Adrenal gland (tissue), 12 donors: ENCODE results near the gene CKAP5. TPM values are rescaled to one million over a fixed set of nuclear protein-coding genes. Genes with fewer than 3 reads are reported as not detected.

Source experiments
- DNase-seq, 7 donors: peaks; one replicate each; pipeline ENCODE4 v3.0.0-alpha.2; 2019 to 2020
- H3K27ac ChIP-seq, 5 donors: fragments of 200-600 bp; sonication (generic) in 4 of 5; 1 replicate in 3 of 5; 2 replicates in 2 of 5; pipeline versions ENCODE4 v1.5.1 to v1.8.0; 2016 to 2020; ENCODE audit warnings: mild to moderate bottlenecking in 1 of 5
- H3K27me3 ChIP-seq: fragments of 200-600 bp; 2 replicates; pipeline ENCODE4 v1.8.0; 2021
- H3K36me3 ChIP-seq, 2 donors: fragments of 200-600 bp; replicated peaks in 1 of 2; 1 replicate in 1 of 2; 2 replicates in 1 of 2; pipeline versions ENCODE4 v1.5.1 to v1.8.0; 2018 to 2022
- H3K4me1 ChIP-seq, 2 donors: fragments of 200-600 bp; replicated peaks in 1 of 2; 1 replicate in 1 of 2; 2 replicates in 1 of 2; pipeline versions ENCODE4 v1.5.1 to v1.8.0; 2018 to 2021
- H3K4me3 ChIP-seq, 4 donors: fragments of 200-600 bp; sonication (generic) in 3 of 4; one replicate each; pipeline ENCODE4 v1.5.1; 2016 to 2018
- H3K9me3 ChIP-seq, 3 donors: fragments of 200-600 bp; sonication (generic) in 1 of 3; replicated peaks in 1 of 3; 1 replicate in 2 of 3; 2 replicates in 1 of 3; pipeline versions ENCODE4 v1.5.1 to v1.8.0; 2016 to 2021
- CTCF ChIP-seq, 6 experiments: fragments of 450-650 bp in 4 of 6; fragments of 200-600 bp in 2 of 6; sonication (generic) in 1 of 6; IDR thresholded peaks; 1 replicate in 5 of 6; 2 replicates in 1 of 6; pipeline versions ENCODE4 v1.5.1 to v1.8.0; 2016 to 2021; ENCODE audit warnings: antibody characterized with exemption in 6 of 6, mild to moderate bottlenecking in 2 of 6, moderate library complexity in 1 of 6
- POLR2A ChIP-seq, 2 donors: fragments of 450-650 bp; IDR thresholded peaks; one replicate each; pipeline ENCODE4 v1.6.1; 2017; ENCODE audit warnings: antibody characterized with exemption in 2 of 2, mild to moderate bottlenecking in 2 of 2, moderate library complexity in 1 of 2
- WGBS, 4 donors: extraction: QIAGEN DNeasy Blood & Tissue Kit in 2 of 4; methylation state at CpG; one replicate each; pipeline versions ENCODE4 v1.1.5 to v1.1.7; 2013 to 2017; 5-methylcytosine and 5-hydroxymethylcytosine counted together
- intact Hi-C, 2 donors: fragments of 100-400 bp; cut with DNase I; formaldehyde crosslinking; loops; one replicate each; pipeline versions ENCODE4 v1.14.1 to v1.15.0; 2022 to 2023
- polyA plus RNA-seq, 3 donors: library from polyadenylated mRNA; stranded (reverse); fragments of 200-250 nt in 2 of 3; fragments of 350-450 nt in 1 of 3; fragmentation: Illumina TruSeq in 1 of 3; extraction: RNeasy Lipid Tissue Mini Kit (QIAGEN cat#74804) in 1 of 3; gene quantifications; one replicate each; pipeline ENCODE4 v1.2.3, GENCODE V29; 2013 to 2014
- total RNA-seq, 9 donors: library from RNA; depleted of rRNA in 4 of 9; stranded (reverse); fragments of >200 nt in 4 of 9; fragments of 120-200 nt in 1 of 9; fragmentation: NEBNext Ultra II Directional in 1 of 9; extraction: Animal tissue kit (Norgen Biotek cat#: 25700) in 1 of 9; gene quantifications; one replicate each; pipeline versions ENCODE4 v1.1.0 to v1.2.4, GENCODE V29; 2013 to 2023
- donor health status: healthy with polysubstance abuse.
- donor health status: Bipolar disorder and iron deficiency.
- donor health status: DM: yes; HTN: yes; CAD: no.
- donor health status: DM: no; HTN: no; CAD: no.
- donor health status: DM: no; HTN: no; CAD: no.
- donor health status: DM: yes; HTN: yes; CAD: no.

Gene CKAP5
- total and polyA plus RNA-seq, 12 donors, result 18.0 to 174 (median 97.6) TPM

DNA sequence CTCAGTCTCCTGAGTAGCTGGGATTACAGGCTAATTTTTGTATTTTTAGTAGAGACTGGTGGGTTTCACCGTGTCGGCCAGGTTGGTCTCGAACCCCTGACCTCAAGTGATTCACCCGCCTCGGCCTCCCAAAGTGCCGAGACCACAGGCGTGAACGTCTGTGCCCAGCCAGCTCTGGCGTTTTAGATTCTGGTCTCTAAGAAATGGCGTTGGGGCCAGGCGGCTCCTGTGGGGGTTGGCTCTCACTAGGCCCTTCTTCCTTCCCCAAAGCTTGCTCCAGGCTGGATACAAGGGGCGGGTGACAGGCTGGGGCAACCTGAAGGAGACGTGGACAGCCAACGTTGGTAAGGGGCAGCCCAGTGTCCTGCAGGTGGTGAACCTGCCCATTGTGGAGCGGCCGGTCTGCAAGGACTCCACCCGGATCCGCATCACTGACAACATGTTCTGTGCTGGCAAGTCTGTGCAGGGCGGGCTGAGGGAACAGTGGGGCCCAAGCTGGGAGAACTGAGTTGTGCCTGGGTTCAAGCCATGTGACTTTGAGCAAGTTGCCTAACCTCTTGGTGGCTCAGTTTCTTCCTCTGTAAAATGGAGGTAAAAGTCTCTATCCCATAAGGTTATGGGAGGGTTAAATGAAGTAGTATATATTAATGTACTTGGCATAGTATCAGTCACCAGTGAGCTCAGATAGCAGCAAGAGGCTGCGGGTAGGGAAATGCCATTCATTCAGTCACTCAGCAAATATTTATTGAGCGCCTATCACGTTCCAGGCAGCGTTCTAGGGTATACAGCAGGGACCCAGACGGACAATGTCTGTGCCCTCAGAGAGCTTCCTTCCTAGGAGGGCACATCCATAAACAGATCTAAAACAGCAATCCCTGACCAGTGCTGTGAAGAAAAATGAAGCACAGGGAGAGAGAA is 116.7 kb downstream of the CKAP5 start:
- Histone ChIP-seq H3K4me3 (no peak overlapping the region), H3K36me3 (no peaks in the 10 kb centered on the region), H3K9me3 (no peaks in the 10 kb centered on the region), H3K4me1 (no peaks in the 10 kb centered on the region), H3K27ac (no peak overlapping the region), H3K27me3 (no peaks in the 10 kb centered on the region)
- no peak for TF ChIP-seq POLR2A (IDR thresholded peaks at IDR 0.05)
- TF ChIP-seq CTCF (IDR thresholded peaks at IDR 0.05), result no peak
- 86 to 92% (median 88%) methylated on average over 14 to 24 of the region's 24 CpGs for WGBS, 4 donors
- intact Hi-C loops, result no loop called here
- peak in 1 of 7 donors; percentile 12 for DNase-seq

- Histone ChIP-seq H3K27ac (no peak overlapping the region), H3K27me3 (no peaks in the 10 kb centered on the region), H3K9me3 (no peaks in the 10 kb centered on the region), H3K36me3 (no peaks in the 10 kb centered on the region), H3K4me1 (no peaks in the 10 kb centered on the region), H3K4me3 (no peak overlapping the region)
- intact Hi-C loops, result no loop called here
- DNase-seq, result peak in 1 of 7 donors; percentile 7
- 80 to 92% (median 87%) methylated on average over 9 of the region's 9 CpGs for WGBS, 4 donors
- TF ChIP-seq CTCF (IDR thresholded peaks at IDR 0.05) (no peak), POLR2A (IDR thresholded peaks at IDR 0.05) (no peak)
These were observed 117.4 kb downstream of the CKAP5 start for GRCh38 chr11:46728659-46729040.

- Histone ChIP-seq H3K27ac (no peak overlapping the region), H3K4me3 (no peak overlapping the region), H3K4me1 (no peaks in the 10 kb centered on the region), H3K27me3 (no peaks in the 10 kb centered on the region), H3K36me3 (no peaks in the 10 kb centered on the region), H3K9me3 (no peaks in the 10 kb centered on the region)
- WGBS, 4 donors, result 70 to 94% (median 91%) methylated on average over 9 to 17 of the region's 17 CpGs
- DNase-seq, result peak in 1 of 7 donors; percentile 5
- no peak for TF ChIP-seq CTCF (IDR thresholded peaks at IDR 0.05)
- intact Hi-C loops, result no loop called here
These were observed 118.0 kb downstream of the CKAP5 start for GRCh38 chr11:46727952-46728658.

- Histone ChIP-seq H3K27ac (no peak overlapping the region), H3K27me3 (no peaks in the 10 kb centered on the region), H3K9me3 (no peaks in the 10 kb centered on the region), H3K4me3 (no peak overlapping the region), H3K4me1 (no peaks in the 10 kb centered on the region), H3K36me3 (no peaks in the 10 kb centered on the region)
- TF ChIP-seq POLR2A (IDR thresholded peaks at IDR 0.05) (no peak), CTCF (IDR thresholded peaks at IDR 0.05) (no peak)
- WGBS, 4 donors, result 85 to 94% (median 90%) methylated on average over 16 to 26 of the region's 26 CpGs
- no peak for DNase-seq
- intact Hi-C loops, result no loop called here
These were observed 119.7 kb downstream of the CKAP5 start for GRCh38 chr11:46726206-46726862.
